ENCODE measurements around the gene LAMB3.

LAMB3 gene

DNA sequence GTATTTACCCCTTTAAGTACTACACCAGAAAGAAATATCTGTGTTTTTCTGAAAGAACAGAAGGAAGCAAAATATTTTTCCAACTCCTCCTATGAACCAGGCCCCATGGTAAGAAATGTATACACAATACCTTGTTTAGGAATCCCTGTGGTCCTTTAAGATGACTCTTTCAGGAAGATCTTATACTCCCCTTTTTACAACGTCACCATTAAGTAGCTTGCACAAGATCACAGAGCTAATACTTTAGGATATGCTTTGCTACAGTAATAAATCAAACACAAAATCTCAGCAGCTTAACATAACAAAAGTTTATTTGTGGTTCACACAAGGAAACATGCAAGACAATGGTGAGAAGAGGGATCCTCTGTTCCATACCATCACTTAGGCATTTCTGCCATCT, 8.8 kb upstream of the LAMB3 start:
- DNase-seq = no peak

DNA sequence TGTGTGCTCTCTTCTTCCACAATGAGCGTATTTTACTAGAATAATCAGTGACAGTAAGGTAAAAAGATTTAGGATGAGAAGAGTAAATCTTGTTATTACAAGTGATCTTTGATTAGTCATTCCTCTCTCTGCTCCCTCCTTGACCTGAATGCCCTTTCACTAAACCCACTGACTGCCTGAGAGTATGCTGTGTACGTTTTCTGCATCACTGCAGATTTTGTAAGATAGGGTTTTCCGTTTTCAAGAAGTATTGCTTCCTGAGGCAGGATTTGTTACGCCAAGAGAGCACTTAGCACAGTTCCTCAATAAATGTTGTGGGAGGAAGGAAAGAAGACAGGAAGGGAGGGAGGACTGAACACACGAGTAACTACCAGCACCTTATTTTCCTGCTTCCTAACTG, 7.7 kb upstream of the LAMB3 start:
- DNase-seq = peak; percentile 70 to 92 (median 82)

DNA sequence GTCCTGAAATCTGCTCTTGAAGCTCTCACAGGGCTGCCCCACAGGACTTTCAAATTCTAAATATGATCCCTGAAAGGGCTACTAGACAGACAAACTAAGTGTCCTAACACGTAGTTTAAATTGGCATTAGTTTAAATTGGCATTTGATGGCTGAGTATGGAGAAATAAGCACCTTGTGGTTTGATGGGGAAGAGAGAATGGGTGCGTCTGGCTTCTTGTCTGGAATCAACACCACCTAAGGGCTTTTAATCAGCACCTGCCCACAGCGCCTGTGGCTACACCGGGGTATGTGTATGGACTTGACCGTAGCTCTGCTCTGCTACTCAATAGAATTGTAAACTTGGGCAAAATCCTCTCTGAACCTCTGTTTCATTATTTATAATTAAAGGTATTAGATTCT, 5.7 kb upstream of the LAMB3 start:
- DNase-seq = no peak

DNA sequence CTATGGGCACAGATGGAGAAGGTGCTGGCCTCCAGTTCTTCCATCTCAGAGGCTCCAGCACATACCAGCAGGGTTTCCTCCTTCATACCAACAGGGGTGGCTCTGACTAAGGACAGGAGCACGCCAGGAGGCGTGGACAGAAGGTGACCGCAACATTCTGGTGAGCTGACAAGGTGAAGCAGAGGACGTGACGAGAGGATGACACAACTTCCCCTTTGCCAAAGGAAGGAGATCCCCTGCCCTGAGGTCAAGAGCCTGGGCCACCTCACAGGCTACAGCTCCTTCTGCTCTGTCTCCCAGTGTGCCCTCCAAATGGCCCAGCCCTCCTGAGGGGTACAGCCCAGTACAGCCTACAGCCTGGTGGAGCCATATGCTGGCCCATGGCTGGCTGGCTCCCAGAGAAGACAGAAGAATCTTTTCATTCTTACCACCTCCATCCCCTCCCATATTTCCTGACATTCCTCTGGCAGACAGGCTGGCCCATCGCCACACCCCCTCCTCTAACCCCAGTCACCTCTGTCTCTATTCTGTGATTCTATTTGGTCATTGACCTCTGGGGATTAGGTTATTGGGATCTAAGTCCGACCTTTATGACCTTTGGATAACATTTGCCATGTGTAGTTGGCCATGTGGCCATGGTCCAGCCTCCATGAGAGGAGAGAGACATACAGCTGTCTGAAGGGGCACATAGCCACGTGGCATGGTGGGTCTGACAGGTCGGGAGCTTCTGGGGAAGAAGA, 5.1 kb upstream of the LAMB3 start:
- peak; percentile 63 to 86 (median 75) for DNase-seq

DNA sequence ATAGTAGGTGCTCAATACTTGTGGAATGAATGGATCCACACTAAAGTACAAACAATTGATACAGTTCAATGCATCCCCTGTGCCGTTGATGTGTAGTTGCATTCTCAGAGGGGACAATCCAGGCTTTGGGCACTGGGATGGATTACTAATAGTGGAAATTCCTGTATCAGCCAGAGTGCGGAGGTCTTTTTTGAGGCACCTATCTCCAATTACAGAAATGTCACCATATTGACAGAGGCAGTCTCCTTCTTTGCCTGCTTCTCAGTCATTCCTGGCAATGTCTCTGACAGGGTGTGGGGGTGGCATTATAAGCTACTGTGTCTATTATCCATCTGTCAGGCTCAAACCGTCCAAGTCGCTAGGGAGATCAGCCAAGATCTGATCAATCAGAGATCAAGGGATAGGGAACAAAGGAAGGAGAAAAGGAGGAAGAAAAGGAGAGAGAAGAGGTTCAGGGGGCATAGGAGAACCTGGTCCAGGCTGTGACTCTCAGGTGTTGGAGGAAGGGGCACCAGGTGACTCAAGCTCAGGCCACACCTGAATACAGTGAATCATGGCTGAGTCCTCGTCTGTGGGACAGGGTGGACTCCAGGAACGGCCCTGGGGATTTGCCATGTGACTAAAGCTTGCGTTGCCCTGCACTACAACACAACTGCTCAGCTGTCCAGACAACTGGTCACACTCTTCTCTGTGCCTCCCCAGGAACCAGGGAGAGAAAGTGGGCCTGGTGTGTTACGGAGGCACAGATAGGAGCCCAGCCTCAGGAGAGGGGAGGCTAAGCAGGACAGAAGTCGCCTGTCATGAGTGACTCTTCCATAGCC, 3.4 kb upstream of the LAMB3 start:
- no peak for DNase-seq

DNA sequence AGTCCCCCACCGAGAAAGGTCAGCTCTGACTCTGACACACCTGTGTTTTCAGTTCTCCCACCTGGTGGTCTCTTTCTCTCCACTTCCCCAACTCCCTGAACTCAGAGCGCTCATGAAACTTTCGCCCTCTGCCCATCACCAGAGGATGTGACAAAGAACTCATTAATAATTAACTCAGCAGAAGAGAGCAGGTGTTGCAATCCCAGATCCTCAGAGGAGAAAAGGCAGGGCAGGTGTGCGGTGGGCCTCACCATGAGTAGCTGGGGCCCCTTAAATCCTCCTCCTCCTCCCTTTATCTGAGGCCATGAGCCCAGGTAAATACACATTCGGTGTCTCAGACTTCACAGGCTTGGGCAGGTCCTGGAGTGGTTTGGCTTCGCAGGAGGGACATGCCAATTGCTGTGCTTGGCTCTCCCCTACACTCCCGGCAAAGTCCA, 1.7 kb upstream of the LAMB3 start:
- DNase-seq = no peak

DNA sequence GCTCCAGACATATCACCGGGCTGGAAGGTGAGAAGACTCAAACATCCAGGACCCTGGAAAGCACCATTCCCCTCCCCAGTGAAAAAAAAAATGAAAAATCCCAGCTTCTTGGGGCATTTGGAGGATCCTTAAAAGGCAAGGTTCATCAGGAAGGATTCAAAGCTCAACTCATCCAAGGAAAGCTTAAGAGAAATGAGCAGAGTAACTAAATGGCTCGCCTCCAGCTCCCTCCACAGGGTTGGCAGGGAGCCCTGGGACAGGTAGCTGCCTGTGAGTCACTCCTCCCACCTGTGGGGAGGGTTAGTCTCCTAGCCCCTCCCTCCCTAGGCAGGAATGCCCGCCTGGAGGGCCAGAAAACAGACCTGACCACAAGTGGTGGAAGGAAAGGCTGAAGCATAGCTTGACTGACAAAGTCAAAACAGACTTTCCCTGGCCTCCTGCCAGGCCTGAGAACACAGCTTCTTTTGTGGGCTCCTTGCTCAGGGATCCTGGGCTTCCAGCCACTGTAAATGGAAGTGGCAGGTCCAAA, 712 bp upstream of the LAMB3 start:
- peak; percentile 50 to 76 (median 67) for DNase-seq

DNA sequence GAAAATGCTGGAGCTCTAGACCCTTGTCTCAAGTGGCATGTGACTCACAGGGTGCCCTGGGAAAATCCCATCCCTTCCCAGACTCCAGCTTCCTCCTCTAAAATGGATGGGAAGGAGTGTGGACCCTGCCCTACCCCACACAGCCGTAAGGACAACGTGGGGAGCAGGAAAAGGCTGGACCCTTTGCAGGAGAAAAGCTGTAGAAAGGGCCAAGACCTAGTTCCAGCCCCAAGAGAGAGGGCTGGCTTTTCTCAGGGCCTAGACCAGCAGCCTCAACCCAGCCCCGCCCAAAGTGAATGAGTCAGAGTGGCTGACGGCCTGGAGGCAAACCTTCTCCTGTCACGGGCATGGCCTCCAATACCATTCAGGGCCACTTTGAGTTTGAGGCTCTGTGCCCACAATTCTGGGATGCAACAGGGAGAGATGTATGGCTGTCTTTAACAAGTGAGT, 1.1 kb downstream of the LAMB3 start:
- DNase-seq = peak; percentile 89 to 94 (median 90)

DNA sequence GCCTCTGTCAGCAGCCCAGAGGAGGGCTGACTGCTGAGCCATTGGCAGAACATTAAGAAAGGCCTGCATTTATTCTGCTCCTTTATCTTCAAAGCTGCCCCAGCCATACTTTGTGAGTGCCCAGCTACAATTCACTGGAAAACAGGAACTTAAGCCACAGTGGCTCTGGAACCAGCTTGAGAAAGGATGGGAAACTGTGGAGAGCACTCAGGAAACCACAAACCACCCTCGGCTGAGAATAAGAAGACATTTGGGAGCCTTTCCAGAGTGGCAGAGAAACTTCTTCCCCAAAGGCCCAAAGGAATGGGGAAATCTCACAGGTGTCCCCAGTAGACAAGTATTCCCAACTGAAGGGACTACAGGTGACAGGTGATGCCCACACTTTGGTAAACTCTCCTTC, 1.8 kb downstream of the LAMB3 start:
- peak; percentile 79 to 92 (median 86) for DNase-seq

DNA sequence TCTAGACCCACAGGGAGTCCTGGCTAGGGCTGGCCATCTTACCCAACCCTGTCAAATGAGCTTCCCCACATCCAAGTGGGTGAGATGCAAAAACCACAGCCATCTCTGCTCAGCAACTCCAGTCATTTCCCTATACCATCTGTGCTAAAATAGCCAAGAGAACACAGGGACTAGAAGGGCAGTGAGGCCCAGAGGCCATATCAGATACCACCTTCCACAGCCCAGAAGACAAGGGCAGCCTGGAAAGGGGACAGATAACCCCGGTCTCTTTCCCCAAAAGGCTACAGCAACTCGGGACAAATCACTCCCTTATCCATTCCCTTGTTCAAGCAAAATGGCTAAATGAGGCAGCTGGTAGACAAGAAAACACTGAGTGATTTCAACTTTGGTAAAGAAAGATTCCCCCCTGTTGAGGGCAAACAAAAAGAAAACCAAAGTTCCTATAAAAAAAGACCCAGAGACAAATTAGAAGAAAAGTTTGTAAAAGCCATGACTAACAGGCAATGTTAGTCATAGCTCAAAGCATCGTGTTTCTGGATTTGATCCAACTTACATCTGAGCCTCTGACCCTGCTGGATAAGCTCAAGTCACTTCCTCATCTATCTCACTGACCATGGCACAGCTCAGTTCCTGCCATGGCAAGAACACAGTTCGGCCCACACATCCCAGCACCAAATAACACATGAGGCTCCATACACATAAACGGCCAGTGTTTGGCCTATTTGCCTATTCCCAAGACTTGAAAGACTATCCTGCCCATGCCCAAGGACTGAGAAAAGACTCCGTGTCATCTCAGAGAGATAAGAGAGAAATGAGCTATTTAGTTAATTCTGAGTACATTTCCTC, 3.1 kb downstream of the LAMB3 start:
- DNase-seq = peak; percentile 88 to 98 (median 92)

DNA sequence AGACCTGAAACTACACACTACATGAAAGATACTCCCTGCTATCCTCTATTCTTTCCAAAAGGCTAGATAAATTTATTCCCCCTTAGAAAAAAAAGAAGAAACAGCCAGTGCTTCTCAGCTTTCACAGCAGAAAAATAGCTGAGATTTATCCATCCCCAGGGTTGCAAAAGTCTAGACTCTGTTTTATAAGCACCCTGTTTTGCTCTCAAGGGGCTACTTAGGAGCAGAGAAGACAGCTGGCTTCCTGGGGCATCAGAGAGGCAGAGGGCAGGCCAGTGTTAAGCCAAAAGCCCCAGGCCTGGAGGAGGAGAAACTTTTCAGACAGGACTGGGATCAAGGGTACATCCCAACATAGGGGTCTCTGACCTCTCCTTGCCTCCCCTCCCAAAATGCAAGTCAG, 3.9 kb downstream of the LAMB3 start:
- no peak for DNase-seq

DNA sequence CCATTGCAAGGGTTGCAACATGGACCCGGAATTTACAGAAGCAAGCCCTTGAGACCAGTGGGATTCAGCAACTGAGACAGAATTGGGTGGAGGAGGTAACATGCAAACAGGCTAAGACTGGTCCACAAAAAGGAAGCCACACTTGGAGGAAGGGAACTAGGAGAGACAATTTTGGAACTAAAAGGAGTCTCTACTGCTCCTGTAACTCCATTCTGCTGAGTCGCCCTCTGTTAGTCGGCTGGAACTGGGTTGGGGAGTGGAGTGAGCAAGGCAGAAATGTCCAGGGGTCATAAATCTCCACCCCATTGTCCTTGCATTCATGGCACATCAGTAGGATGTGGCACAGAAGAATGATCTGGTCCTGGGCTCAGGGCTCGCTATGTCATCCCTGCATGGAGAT, 5.1 kb downstream of the LAMB3 start:
- peak; percentile 44 to 72 (median 62) for DNase-seq

DNA sequence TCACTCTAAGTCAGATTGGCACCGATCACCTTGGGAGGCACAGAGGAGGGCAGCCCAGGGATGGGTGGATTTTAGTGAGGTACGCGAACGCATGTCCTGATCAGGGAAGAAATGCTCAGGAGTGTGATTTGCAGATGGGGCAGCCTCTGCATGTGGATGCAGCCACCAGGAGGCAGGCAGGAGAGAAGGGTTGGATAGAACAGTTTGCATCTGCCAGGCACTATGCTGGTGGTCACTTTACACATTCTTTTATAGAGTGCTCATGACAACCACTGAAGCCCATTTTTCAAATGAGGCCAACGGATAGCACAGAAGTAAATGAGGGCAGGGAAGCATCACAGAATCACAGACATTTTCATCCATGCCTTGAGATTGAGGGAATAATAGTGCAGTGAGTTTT, 5.7 kb downstream of the LAMB3 start:
- DNase-seq = no peak

DNA sequence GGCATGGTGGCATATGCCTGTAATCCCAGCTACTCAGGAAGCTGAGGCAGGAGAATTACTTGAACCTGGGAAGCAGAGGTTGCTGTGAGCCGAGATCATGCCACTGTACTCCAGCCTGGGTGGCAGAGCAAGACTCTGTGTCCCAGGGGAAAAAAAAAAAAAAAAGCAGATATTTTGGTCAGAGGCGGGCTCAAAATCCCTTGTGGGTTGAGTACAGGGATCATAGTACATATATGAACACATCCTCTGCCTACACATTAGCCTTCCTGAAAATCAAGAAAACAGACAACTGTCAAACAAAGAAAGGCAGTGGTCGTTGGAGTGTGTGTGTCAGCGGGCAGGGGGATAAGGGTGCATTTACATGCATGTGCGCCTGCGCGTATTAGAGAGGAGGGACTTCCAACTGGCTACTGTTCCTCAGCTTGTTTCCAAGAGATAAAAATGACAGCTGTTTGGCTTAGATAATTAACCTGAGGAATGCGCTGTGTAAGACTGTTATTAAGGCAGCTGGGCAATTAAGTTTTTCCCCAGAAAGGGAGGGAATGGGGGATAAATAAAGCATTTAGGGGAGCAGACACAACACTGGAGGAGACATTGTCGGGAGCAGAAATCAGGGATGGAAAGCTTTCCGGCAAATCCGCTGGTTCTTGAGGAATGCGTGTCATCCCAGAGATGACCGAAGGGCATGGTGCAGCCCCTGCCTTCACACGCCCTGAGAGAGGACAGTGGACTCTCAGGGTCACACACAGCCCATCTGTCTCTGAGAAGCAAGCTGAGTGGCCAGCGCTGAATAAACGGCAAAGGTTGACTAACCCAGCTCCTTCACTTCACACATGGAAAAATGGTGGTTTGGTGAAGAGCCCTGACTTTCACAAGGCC, 6.4 kb downstream of the LAMB3 start:
- no peak for DNase-seq

DNA sequence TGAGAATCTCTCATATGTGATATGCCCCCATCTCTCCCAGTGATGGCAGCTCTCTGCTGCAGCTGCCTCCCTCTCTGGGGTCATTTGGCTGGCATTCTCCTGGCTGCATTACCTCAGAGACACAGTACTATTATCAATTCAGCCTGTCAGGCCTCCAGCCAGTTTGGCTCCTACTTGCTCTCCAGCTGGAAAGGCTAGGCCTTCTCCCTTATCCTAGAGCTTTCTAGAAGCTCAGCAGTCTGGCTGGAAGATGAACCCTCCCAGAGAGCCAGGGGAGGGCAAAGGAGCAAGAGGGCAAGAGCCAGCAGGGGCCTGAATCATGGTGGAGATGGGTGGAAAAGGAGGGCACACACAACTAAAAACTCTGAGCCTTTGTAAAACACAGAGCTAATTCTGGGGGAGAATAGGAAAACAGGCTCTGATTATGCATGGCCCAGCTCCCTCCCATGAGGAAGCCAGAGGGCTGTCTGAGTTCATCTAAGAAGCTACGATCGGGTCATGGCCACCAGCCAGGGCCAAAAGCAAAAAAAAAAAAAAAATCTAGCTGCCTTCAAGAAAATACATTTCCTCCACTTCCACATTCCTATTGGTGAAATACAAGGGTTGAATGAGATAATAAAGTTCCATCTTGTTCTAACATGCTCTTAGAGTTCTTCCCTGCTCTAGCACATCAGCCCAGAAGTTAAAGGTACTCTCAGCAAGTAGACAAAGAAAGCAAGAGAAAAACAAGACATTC, 8.8 kb downstream of the LAMB3 start:
- DNase-seq = peak; percentile 69 to 78 (median 77)

DNA sequence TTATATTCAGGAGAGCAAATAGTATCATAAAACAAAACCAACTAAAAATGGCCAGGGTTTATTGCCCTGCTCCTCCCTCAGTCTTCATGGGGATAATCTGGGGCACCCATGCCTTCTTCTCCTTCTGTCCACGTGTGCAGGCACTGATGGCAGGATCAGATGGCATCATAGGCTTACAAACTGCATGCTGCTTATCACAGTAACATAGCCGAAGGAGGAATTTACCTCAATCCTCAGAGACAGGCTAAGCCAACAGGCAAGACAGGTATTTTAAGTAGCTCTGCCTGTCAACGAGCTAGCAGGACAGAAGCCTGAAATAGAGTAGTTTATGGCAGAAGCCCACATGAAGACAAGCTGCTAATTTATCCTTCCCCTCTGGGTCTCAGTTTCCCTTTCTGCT, 9.4 kb downstream of the LAMB3 start:
- DNase-seq = no peak

DNA sequence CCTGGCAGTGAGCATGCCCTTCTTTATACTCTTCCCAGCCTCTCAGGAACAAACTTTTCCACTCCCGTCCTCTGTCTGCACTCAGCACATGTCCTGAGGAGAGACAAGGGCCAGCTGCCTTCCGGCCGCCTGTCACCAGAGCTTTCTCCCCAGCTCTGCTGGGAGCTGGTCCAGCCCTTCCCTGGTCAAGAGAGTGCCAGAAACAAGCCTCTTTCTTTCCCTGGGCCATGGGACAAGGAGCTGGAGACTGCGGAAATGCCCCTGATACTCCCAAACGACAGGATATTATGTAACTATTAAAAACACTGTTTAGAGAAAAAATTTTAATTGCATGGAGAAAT, 10.4 kb downstream of the LAMB3 start:
- DNase-seq = no peak

DNA sequence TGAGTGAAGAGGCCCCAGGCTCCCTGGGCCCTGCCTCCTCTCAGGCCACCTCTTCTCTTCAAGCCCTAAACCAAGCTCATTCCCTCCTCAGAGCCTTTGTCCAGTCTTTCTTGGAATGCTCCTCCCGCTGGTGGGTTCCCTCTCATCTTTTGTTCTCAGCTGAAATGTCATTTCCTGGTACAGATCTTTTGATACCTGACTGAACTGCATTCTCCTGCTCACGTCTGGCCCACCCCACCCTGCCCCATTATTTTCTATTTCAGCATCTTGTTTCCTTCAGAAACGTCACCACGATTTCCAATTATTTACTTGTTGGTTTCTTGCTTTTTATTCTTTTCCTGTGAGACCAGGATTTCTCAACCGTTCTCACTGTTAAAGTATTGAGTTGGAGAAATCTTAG, 16.4 kb downstream of the LAMB3 start:
- no peak for DNase-seq

DNA sequence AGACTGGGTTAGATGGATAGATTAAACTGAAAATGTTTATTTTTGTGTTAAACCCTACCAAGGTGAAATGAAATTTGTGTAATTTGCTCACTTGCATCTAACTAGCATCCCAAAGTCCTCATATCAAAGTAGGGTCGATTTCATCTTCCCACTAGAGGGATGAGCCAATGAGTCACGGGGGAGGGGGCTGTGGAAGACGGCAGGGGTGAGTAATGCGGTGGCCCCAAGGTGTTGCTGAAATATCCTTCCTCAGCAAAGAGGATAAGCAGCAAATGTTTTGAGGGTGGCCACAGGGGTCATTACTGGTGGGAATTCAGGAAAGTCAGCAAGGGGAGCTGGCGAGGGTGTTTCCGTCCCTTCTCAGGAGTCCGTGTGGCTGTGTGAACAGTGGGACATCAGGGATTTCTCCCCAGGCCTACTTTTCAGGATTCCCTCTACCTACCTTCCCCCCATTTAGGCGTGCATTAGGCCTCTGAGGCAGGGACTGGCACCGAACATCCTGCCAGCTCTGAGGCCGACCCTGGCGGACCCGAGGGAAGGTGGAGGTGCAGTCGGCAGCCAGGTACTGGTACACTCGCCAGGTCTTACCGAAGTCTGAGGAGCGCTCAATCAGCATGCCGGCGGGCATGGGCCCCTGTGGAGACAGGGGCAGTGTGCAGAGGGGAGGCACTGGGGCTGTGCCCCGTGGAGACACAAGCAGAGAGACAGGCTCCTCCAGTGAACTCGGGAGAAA, 18.1 kb downstream of the LAMB3 start:
- DNase-seq = no peak

DNA sequence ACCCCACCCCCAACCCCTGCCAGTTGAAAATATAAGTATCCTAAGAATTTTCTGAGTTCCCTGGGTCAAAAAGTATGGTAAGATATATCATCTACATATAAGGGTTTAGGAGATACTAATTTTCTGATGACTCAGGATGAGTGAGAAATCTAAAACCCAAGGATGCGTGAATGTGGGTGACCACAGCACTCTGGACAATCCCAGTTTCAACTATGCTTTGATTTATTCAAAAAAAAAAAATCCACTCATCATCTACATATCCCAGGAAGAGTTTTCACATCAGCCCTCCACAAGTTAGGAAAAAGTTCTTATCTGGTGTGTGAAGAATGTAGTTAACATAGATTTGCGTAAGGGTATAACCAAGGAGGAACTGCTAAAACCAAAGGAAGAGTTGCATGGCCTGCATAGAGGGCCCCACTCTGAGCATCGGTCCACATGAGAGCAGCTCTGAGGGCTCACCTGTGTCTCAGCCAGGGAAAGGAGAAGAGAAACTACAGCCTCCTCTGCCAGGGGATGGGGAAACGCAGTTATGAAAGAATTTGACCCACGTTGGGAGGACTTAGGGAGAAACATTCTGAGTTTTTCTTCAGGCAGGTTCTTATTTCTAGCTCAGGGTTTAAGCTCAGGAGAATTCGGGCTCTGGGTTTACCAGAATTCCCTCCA, 18.8 kb downstream of the LAMB3 start:
- no peak for DNase-seq

Data from suppressor macrophage (primary cell).